HG03575 (cell line): ENCODE results near the gene KDM4B.

Source experiments
- ATAC-seq: cut with Tn5 transposase; IDR thresholded peaks from one replicate; pipeline ENCODE4 v1.9.1; 2021; ENCODE audit not compliant: unreplicated experiment, insufficient number of reproducible peaks, low FRiP score; ENCODE audit errors: extremely low read depth

The KDM4B gene

DNA sequence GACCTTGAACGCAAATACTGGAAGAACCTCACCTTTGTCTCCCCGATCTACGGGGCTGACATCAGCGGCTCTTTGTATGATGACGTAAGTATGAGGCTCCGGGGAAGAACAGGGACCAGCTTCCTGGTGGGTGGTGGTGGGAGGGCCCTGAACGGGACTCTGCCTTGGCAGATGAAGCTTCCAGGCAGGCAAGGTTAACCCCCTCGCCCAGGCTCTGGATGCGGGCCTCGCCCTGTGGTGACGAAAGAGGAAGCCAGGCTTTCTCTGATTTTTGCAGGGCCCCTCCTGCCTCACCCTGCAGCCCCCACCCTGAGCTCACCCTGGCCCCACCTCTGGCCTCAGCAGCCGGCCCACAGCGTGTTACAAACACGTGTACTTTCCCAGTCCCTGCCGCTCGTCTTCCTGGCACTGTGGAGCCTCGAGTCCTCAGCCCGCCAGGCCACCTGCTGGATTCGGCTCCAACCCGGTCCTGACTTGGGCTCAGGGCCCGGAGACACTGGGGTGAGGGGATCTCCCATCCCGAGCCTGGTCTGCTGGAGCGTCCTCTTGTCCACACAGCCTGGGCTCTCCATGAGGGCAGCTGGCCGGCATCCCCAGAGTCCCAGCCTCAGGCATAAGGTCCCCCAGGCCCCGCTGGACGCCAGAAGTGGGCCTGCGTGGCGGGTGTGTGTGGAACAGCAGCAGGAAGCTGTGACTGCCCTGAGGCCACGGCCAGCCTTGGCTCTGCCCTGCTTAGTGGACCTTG is 72.4 kb downstream of the KDM4B start:
- ATAC-seq, result no peak

DNA sequence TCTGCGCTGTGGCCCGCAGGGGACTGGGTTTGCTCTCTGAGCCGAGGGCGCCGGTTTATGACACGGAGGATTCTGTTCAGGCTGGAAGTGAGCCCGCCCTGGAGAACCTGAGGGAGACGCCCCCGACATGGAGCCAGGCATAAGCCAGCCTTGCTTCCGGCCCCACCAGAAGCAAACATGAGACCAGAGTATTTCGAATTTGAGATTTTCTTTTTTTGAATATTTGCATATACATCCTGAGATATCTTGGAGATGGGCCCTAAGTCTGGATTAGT is 72.9 kb downstream of the KDM4B start:
- no peak for ATAC-seq

DNA sequence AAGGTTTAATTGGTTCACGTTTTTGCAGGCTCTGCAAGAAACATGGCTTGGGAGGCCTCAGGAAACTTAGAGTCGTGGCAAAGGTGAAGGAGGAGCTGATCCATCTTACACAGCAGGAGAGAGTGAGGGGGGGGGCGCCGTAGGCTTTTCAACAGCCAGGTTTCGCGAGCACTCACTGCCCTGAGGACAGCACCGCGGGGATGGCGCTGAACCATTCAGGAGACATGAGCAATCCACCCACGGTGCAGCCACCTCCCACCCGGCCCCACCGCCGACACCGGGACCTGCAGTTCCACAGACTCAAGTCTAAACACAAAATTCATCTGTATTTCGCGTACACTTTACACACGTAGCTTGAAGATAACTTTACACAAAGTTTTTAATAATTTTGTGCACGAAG is 73.6 kb downstream of the KDM4B start:
- no peak for ATAC-seq

DNA sequence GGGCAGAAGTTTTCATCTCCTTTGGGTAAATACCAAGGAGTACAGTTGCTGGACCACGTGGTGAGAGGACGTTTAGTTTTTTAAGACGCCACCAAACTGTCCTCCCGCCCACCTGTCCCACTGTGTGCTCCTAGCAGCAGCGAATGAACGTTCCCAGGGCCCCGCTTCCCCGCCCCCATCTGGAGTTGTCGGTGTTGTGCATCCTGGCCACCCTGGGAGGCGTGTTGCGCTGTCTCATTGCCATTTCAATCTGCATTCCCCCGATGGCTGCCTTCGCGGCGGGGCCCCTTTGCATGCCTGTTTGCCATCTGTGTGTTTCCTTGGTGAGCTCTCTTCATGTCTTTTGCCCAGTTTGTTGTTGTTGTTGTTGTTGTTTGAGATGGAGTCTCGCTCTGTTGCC is 76.1 kb downstream of the KDM4B start:
- ATAC-seq, result no peak

DNA sequence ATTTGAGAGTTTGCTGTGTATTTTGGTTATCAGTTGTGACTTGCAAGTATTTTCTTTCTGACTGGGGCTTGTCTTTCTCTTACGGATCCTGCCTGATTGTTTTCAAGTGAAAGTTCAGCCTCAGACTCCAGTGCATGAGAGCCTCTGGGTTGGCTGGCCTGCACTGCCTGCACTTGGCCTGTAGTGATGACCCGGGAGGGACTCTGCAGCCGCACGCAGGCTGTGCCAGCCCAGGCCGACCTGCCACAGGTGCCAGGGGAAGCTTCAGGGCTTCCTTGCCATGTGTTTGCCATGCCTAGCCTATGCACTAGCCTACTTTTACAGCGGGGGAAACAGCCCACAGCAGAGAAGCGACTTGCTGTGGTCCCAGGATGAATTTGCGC is 77.0 kb downstream of the KDM4B start:
- no peak for ATAC-seq

DNA sequence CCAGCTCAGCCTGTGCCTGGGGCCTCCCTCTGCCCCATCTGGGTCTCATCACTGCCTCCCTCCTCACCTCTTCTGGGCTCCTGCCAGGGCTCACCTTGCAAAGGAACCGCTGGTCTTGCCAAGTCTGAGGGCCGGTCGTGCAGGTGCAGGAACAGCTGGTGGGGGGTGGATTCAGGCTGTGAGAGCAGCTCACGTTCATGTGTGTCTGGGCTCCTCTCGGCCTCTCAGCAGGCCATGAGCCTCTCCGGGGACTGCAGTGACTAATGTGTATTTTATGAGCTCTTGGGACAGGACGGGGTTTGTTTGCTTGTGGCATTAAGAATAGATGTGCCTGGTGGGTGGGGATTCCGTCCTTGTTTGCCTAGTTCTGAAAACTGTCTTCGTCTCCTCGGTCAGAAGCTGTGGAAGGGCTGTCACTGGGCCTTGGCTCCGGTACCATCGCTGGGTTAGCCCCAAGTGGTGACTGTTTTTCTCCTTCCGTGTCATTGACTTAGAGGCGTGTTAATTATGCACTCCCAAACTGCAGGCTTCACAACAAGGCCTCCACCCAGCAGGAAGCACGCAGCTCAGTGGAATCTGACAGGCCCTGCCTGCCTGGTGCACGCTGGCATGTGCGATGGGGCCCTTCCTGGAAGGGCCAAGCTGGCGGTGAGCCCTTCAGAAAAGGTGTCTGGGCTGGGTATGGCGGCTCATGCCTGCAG is 77.6 kb downstream of the KDM4B start:
- no peak for ATAC-seq

DNA sequence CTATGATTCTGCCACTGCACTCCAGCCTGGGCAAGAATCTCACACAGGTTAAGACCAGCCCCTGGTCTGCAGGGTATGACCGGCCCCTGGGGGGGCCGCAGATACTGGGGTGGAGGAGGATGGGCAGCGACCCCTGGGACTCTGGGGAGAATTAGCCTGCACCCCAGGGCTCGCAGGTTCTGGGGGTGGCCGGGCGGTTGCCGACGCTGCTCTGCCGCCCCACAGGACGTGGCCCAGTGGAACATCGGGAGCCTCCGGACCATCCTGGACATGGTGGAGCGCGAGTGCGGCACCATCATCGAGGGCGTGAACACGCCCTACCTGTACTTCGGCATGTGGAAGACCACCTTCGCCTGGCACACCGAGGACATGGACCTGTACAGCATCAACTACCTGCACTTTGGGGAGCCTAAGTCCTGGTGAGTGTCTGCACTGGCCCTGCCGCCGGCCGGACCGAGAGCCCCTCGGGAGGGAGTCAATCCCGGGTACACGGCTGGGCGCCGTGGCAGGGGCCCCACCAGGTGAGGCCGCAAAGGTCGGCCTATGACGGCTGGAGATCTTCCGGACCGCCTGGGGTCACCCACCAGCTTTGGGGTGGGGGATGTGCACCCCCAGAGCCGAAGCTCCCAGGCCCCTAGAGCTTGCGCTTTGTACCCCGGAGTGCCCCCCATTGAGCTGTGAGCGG is 78.5 kb downstream of the KDM4B start:
- ATAC-seq, result no peak

DNA sequence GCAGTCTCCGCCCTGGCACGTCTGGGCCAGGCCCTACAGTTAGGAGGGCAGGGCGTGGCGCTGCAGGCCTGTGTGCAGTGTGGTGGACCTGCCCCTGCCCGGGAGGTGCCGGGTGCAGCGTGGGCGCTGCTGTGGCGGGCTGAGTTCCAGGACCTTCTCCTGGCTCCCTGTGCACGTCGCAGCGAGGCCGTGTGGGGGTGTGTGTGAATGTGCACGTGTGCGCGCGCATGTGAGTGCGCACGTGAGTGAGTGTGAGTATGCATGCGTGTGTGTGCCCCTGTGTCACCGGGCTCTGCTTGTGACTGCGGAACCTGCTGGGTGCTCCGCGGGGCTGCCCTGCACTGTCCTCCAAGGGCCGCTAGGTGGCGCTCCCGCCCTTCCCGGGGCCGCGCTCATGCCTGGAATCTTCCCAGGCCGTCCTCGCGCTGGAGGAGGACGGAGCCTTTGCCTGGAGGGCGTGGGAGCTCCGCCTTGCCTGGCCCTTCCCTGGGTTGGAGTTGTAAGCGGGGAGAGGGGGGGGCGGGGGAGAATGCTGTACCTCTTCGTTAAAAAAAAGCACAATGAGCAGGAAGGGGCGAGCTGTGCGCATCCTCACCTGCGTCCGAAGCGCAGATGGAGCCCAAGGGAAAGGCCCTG is 79.3 kb downstream of the KDM4B start:
- no peak for ATAC-seq

DNA sequence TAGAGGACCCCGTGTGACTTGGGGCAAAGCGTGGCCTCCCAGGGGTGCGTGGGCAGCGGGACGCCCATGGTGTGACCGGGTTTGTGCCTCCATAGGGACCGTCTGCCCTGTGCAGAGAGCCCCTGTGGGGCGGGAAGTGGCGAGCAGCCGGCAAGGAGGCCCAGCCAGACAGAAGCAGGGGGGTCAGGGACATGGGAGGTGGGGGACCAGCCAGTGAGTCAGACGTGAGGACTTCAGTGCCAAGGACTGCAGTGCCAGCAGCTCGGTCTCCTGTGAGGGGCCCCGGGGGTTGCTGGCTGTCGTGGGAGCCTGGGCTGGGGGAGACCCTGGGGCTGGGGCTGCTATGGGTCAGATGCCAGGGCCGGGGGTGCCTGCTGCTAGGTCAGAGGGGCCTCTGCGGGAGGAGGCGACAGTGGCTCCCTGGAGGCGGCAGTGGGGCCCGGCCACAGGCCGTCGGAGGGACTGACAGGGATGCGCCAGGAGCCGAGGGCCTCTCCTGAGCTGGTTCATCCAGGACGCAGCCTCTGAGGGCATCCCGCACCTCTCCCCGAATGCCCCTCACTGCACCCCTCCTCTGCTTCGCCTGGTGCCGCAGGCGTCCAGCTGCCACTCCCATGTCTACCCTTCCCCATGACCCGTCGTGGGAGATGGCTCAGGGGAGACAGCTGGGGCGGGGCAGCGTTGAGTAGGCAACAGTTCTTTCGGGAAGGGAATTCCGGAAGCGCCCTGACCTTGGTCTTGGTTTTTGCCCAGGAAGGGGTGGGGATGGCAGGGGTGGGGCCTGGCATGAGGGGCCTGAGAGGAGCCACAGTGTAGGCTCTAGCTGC is 80.0 kb downstream of the KDM4B start:
- no peak for ATAC-seq

DNA sequence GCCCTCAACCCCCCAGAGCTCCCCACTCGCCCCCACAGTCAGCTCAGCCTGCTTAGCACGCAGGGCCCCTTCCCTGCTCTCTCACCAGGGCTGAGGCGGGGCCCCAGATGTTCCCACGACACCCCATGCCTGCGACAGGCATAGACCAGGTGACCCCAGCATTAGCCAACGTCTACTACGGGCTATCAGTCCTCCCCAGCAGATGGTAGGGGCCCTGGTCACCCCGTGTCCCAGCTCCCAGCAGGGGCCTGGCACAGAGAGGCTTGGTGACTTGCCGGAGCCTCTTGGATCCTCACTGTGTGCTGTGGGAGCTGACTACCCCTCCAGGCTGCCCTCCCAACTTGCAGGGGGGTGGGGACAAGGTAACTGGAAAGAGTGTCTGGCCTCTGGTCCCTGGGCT is 80.6 kb downstream of the KDM4B start:
- no peak for ATAC-seq

DNA sequence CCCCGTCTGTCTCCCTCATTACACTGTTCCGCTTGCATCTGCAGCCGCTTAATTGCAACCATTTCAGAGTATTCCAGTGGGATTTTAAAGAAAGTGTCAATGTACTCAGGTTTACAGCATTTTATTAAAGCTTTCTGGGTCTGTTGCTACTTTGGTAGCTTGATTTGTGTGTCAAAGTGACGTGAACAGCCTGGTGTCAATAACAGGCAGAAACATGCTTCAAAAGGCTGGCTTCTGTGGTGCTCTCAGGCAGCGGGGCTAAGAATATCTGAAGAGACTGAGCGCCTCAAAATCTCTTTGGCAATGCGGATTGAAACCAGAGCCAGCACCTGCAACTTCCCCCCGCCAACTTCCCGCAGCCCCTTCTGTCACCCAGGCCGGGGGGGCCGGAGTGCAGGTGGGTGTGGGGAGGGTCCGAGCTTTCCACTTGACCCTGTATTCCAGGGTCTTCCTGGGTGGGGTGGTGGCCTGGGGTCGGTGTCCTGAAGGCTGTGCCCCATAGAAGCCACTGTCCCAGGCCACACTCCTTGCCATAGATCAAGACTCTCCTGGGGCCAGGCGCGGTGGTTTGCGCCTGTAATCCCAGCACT is 81.2 kb downstream of the KDM4B start:
- ATAC-seq, result no peak

DNA sequence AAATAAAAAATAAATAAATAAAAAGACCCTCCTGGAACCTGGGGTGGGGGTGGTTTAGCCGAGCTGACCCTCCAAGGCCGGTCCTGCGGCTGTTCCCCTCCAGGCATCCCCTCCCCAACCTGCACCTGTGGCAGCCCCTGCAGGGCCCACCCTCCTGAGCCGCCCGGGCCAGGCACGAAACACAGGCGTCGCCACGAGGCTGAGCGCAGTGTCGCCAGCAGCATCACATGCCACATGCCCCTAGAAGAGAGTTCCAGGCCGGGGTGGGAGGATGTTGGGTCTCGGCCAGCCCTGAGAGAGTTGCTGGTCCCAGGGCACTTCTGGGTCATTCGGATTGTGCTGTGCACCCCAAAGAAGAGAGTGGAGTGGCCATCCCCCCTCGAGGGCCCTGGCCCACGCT is 82.0 kb downstream of the KDM4B start:
- no peak for ATAC-seq

DNA sequence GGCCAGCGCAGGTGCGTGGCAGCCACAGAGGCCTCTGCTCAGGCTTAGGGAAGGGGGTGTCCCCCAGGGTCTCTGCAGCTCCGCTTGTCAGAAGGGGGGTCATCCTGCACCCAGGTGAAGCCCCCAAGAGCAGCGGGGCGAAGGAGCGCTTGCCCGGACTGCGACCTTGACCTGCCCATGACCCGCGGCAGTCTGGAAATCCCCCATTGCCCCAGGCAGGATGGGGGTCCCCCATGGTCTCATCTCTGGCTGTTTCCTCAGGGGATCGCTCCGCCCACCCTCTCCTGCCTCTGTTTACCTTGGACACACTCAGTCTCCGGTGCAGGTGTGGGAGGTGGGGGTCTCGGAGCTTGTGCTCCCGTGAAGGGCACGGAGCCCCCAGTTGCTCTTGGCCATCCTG is 82.7 kb downstream of the KDM4B start:
- ATAC-seq, result no peak

DNA sequence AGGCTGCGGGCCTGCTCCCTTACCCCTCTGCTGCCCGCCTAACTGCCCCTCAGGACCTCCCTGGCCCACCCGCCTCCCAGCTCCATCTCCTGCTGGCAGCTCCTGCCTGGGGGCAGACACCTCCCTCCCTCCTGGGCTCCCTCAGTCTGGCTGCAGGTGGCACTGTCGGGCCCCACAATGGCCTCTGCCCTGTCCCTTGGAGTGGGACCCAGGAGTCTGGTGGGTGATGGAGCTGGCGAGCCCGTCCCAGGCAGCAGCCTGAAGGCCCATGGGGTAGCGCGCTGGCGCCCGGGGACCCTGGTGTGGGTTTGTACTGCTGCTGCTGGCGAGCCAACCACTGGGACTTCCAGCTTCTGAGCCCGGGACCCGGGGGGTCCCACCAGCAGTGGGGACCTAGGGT is 83.6 kb downstream of the KDM4B start:
- no peak for ATAC-seq

DNA sequence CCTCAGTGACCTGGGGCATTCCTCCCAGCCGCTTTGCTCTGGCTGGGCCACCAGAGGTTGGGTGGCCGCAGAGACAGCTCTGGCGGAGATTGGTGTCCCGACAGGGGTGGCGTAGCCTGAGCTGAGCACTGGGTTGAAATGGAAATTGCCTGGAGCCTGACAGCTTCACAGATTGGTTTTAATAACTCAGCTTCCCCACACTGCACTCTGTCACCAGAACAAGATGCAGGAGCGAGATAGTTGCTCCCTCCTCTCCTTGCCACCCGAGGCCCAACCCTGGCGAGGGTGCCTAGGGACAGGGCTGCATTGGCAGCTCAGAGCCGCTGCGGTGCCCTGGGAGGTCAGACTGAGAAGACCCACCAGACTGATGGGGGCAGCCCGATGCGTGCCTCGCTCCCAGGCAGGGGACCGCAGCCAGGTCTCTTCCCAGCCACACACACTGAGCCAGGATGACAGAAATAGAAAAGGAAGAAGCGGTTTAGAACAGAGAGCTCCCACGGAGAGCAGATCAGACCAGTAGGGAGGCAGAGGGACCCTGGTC is 84.1 kb downstream of the KDM4B start:
- ATAC-seq, result no peak

DNA sequence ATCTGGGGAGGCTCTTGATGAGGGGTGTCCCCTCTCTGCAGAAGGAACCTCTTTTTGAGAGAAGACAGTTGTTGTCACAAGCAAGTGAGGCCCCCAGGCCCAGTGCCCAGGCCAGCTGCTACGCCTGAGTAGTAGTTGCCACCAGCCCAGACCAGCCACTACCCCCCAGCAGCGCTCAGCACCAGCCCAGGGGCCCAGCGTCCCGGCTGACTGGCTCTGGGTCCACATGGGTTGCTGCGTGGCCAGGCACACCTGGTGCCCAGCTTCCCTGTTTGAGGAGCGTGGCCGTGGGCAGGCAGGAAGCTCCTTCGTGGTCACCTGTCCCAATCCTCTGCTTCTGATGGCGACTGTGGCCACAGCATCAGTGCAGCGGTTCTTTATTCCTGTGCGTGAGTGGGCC is 84.7 kb downstream of the KDM4B start:
- ATAC-seq, result no peak

DNA sequence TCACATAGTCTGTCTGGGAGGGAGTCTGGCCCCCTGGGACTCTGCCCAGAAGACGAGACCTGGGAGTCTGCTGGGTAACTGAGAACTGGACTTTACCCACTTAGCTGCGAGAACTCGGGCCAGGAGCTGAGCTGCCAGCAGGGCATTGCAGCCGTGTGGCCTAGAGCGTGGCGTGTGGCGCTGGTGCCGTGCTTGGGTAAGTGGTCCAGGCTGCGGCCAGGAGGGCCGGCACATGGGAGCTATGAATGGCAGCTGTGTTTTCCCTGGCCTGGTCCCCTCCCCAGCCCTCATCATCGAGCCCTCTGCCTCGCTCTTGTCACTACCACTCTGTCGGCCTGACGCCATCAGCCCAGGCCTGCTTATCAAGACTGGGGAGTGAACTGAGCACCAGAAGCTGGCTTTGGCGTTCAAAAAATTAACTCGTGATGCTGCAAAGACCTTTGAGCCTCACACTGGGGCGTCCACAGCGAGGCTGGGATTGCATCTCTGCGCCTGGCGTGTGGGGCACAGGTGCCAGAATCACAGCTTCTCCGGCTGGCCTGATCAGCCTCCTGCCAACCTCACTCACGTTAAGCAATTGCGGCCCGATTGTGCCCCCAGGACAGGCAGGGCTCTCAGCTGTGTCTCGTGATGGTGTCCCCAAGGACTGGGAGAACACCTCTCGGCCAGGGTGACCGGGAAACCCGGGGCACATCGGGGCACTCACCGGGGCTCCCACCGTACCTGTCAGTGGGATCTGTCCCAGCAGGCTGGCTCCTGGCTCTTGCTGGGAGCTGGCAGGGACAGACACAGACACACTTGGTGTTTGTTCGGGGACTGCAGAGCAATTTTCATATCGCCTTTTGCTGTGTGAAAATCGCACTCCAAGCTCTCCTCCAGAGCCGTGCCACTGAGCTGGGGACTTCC is 85.9 kb downstream of the KDM4B start:
- no peak for ATAC-seq

DNA sequence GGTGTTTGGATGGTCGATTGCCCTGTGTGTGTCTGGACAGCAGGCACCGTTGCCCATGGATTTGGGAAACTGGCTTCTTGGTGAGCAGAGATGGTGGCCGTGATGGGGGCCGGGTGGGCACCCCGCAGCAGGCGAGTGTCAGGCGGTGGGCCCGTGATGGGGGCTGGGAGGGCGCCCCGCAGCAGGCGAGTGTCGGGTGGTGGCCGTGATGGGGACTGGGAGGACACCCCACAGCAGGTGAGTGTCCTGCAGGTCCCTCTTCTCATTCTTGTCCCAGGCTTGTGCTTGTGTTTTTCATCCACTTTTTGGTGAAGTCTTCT is 86.5 kb downstream of the KDM4B start:
- no peak for ATAC-seq
